NCI-H345 (cell line): Measurements from ENCODE around the gene ATG5.

ENCODE experiments used
- DNase-seq: peaks from one replicate; lab custom pipeline; 2025; lab: John Stamatoyannopoulos, UW

The ATG5 gene

GRCh38 chr6:106325336-106326178, at the start of gene ATG5:
Gene ATG5 (minus strand): TSS chr6:106325760. CDS start chr6:106316208, 9,552 bp downstream.
- peak; percentile 99 for DNase-seq

- DNase-seq = no peak
These were observed 48.1 kb upstream of the ATG5 start for GRCh38 chr6:106373502-106374239.

GRCh38 chr6:106372838-106373501, 47.4 kb upstream of the ATG5 start:
- DNase-seq = no peak

- DNase-seq = no peak
These were observed 45.1 kb upstream of the ATG5 start for GRCh38 chr6:106370639-106371038.

- no peak for DNase-seq
These were observed 44.2 kb upstream of the ATG5 start for GRCh38 chr6:106369739-106370138.

- no peak for DNase-seq
These were observed 38.0 kb upstream of the ATG5 start for GRCh38 chr6:106363401-106364138.

GRCh38 chr6:106360989-106361430, 35.5 kb upstream of the ATG5 start:
- peak; percentile 29 for DNase-seq

- DNase-seq = peak; percentile 87
These were observed 34.9 kb upstream of the ATG5 start, which contains the start of gene CRYBG1 for GRCh38 chr6:106360410-106360988. Gene CRYBG1 (plus strand): TSS chr6:106360717. CDS start chr6:106360909, 192 bp downstream.

GRCh38 chr6:106359959-106360409, 34.4 kb upstream of the ATG5 start:
- no peak for DNase-seq

GRCh38 chr6:106356378-106356777, 30.8 kb upstream of the ATG5 start:
- DNase-seq = no peak

- no peak for DNase-seq
These were observed 21.7 kb upstream of the ATG5 start for GRCh38 chr6:106347219-106347618.

GRCh38 chr6:106339334-106340029, 13.9 kb upstream of the ATG5 start:
- DNase-seq = peak; percentile 76

GRCh38 chr6:106334646-106335448, 9.3 kb upstream of the ATG5 start:
- peak; percentile 56 for DNase-seq

- DNase-seq = no peak
These were observed 729 bp downstream of the ATG5 start for GRCh38 chr6:106324726-106325335.

- DNase-seq = no peak
These were observed 3.6 kb downstream of the ATG5 start for GRCh38 chr6:106321940-106322339.

- no peak for DNase-seq
These were observed 6.7 kb downstream of the ATG5 start for GRCh38 chr6:106318851-106319250.

GRCh38 chr6:106318061-106318460, 7.5 kb downstream of the ATG5 start:
- no peak for DNase-seq

- no peak for DNase-seq
These were observed 9.2 kb downstream of the ATG5 start for GRCh38 chr6:106316375-106316766.

GRCh38 chr6:106315765-106316374, 9.7 kb downstream of the ATG5 start:
- peak; percentile 54 for DNase-seq
